HG03520 (cell line): ENCODE measurements around the gene PODXL.

Experiments
- ATAC-seq: cut with Tn5 transposase; IDR thresholded peaks from one replicate; pipeline ENCODE4 v1.9.1; 2021; ENCODE audit warnings: mild to moderate bottlenecking, moderate library complexity; ENCODE audit not compliant: unreplicated experiment

Gene PODXL

GRCh38 chr7:131556053-131556908 is at the start of gene PODXL:
PODXL (minus strand) TSS chr7:131556628; CDS start chr7:131556359, 269 bp downstream.
- peak; percentile 69 for ATAC-seq

- no peak for ATAC-seq
Measured at GRCh38 chr7:131605280-131605878, 49.0 kb upstream of the PODXL start.

GRCh38 chr7:131604841-131605279 is 48.4 kb upstream of the PODXL start:
- no peak for ATAC-seq

- no peak for ATAC-seq
Measured at GRCh38 chr7:131603932-131604331, 47.5 kb upstream of the PODXL start.

- ATAC-seq = no peak
Measured at GRCh38 chr7:131602994-131603372, 46.6 kb upstream of the PODXL start.

- ATAC-seq = no peak
Measured at GRCh38 chr7:131602304-131602993, 46.0 kb upstream of the PODXL start.

- ATAC-seq = no peak
Measured at GRCh38 chr7:131600085-131600881, 43.9 kb upstream of the PODXL start.

GRCh38 chr7:131596785-131597184 is 40.4 kb upstream of the PODXL start:
- no peak for ATAC-seq

- no peak for ATAC-seq
Measured at GRCh38 chr7:131595699-131596098, 39.3 kb upstream of the PODXL start.

GRCh38 chr7:131591687-131592319 is 35.4 kb upstream of the PODXL start:
- ATAC-seq = no peak

- ATAC-seq = no peak
Measured at GRCh38 chr7:131587315-131587923, 31.0 kb upstream of the PODXL start.

GRCh38 chr7:131586759-131587158 is 30.3 kb upstream of the PODXL start:
- no peak for ATAC-seq

- no peak for ATAC-seq
Measured at GRCh38 chr7:131586259-131586658, 29.8 kb upstream of the PODXL start.

- ATAC-seq = no peak
Measured at GRCh38 chr7:131583430-131583829, 27.0 kb upstream of the PODXL start.

- no peak for ATAC-seq
Measured at GRCh38 chr7:131581241-131582051, 25.0 kb upstream of the PODXL start.

GRCh38 chr7:131578602-131579001 is 22.2 kb upstream of the PODXL start:
- ATAC-seq = no peak

GRCh38 chr7:131574741-131575140 is 18.3 kb upstream of the PODXL start:
- ATAC-seq = no peak

GRCh38 chr7:131570401-131570800 is 14.0 kb upstream of the PODXL start:
- no peak for ATAC-seq

- ATAC-seq = no peak
Measured at GRCh38 chr7:131568970-131569369, 12.5 kb upstream of the PODXL start.
